Choroid plexus epithelial cell (primary cell): ENCODE data around the gene MLPH.

Experiments used
- DNase-seq: peaks from one replicate; pipeline ENCODE4 v3.0.0-alpha.2; 2010; ENCODE audit warnings: low read depth
- H3K4me3 ChIP-seq: 2 replicates; pipeline ENCODE4 v1.5.1; 2011; ENCODE audit warnings: low read depth, mild to moderate bottlenecking, control low read depth, low read length, moderate library complexity
- TF ChIP-seq, protein P1 (sequence below): conservative IDR thresholded peaks from 2 replicates; pipeline ENCODE4 v1.5.1; 2011; ENCODE audit warnings: low read depth, mild to moderate bottlenecking, control low read depth, inconsistent platforms, low read length, moderate library complexity

The MLPH gene

DNA sequence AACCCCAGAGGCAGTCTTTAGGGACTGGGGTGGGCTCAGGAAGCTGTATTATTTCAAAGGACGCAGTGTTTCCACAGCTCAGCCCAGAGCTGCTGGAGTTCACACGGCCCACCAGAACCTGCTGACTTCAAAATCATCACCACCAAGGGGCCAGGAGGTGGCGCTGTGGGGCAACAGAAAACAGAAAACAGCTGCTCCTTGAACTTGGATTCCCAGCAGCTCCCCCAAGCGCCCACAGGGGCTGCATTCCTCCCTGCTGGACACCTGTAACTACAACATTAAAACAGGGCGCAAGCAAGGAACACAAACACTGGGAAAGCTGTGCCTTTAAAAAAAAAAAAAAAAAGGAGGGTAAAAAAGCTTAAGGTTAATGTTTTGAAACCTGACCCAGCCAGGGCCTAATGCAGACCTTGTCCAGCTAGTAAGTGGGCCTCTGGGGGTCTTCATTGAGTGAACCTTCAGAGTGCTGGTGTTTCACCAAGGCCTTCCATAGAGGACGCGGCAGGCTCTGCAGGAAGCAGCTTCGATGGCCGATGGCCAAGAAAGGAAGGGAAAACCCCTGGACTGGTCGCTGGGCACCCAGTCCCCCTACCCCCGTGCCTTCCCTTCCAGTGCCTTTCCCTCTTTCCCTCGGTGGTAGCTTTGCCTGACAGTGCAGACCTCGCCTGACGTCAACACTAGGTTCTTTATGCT is 25.9 kb downstream of the MLPH start:
- H3K4me3 ChIP-seq, result no peak overlapping the region
- DNase-seq, result peak; percentile 96
- TF ChIP-seq, protein P1, sequence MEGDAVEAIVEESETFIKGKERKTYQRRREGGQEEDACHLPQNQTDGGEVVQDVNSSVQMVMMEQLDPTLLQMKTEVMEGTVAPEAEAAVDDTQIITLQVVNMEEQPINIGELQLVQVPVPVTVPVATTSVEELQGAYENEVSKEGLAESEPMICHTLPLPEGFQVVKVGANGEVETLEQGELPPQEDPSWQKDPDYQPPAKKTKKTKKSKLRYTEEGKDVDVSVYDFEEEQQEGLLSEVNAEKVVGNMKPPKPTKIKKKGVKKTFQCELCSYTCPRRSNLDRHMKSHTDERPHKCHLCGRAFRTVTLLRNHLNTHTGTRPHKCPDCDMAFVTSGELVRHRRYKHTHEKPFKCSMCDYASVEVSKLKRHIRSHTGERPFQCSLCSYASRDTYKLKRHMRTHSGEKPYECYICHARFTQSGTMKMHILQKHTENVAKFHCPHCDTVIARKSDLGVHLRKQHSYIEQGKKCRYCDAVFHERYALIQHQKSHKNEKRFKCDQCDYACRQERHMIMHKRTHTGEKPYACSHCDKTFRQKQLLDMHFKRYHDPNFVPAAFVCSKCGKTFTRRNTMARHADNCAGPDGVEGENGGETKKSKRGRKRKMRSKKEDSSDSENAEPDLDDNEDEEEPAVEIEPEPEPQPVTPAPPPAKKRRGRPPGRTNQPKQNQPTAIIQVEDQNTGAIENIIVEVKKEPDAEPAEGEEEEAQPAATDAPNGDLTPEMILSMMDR, result peak; percentile 94

DNA sequence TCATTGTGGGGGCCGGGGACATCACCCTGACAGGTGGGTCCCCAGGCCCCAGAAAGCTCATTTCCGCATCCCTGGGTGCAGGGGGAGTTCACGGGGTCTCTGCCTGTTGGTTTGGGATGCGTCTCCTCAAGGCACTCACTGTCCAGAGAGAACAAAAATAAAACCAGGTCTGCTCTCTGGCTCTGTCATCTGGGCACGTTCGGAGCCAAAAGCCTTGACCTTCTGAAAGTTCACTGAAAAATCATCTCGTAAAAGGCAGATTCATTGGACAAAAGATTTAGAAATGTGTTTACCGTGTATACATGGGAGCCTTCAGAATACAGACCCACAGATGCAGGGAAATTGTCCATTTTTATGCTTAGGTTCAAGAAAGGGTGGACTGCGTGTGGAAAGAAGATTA is 26.6 kb downstream of the MLPH start:
- TF ChIP-seq, protein P1, result no peak
- DNase-seq, result no peak

GRCh38 chr2:237514474-237515130 is 27.6 kb downstream of the MLPH start:
- H3K4me3 ChIP-seq, result no peak overlapping the region
- no peak for DNase-seq
- TF ChIP-seq, protein P1, result no peak

More for the DNA sequence above, 26.6 kb downstream of the MLPH start:
- no peak overlapping the region for H3K4me3 ChIP-seq

GRCh38 chr2:237515166-237515565 is 28.1 kb downstream of the MLPH start:
- H3K4me3 ChIP-seq, result no peak overlapping the region

GRCh38 chr2:237515621-237516275 is 28.7 kb downstream of the MLPH start:
- no peak overlapping the region for H3K4me3 ChIP-seq
- no peak for DNase-seq
- TF ChIP-seq, protein P1, result no peak

More at GRCh38 chr2:237515166-237515565, 28.1 kb downstream of the MLPH start:
- DNase-seq, result no peak
- TF ChIP-seq, protein P1, result no peak

- no peak for DNase-seq
- no peak overlapping the region for H3K4me3 ChIP-seq
- TF ChIP-seq, protein P1, result no peak
Observed at GRCh38 chr2:237517163-237517562, 30.1 kb downstream of the MLPH start.
